A673 (cell line): ENCODE data around the gene CENATAC. TPM values are rescaled to one million over a fixed set of nuclear protein-coding genes. Genes with fewer than 3 reads are reported as not detected.
"Not testable (repeated sequence)": the region's sequence is repeated elsewhere in the genome, so short reads cannot be mapped to it uniquely, and the experiment has no call there.

Experiments used
- Bru-seq: library from RNA; stranded (reverse); fragments of 400-500 nt; gene quantifications from one replicate; lab custom pipeline; 2021; lab: Mats Ljungman, UMichigan
- BruChase-seq, 2 experiments: library from RNA; stranded (reverse); fragments of 400-500 nt; gene quantifications; one replicate each; lab custom pipeline; 2021; lab: Mats Ljungman, UMichigan
- BruUV-seq: library from RNA; stranded (reverse); fragments of 400-500 nt; replicated peaks from 2 replicates; lab custom pipeline; 2021; lab: Mats Ljungman, UMichigan
- CTCF ChIA-PET: fragments of 300-600 bp; sonication (Branson Sonifier 250); formaldehyde crosslinking; loops from one replicate; lab custom pipeline; 2022; ENCODE audit warnings: antibody characterized with exemption; lab: Charles Lee
- POLR2A ChIA-PET: fragments of 300-600 bp; sonication (Branson Sonifier 250); formaldehyde crosslinking; loops from one replicate; lab custom pipeline; 2022; ENCODE audit warnings: antibody characterized with exemption; ENCODE audit not compliant: low non-redundant PET; lab: Charles Lee
- DNase-seq: peaks from one replicate; pipeline ENCODE4 v3.0.0-alpha.2; 2015; ENCODE audit warnings: low spot score
- H3K27ac ChIP-seq: fragments of 200-600 bp; sonication (generic); 2 replicates; pipeline ENCODE4 v1.5.1; 2016; ENCODE audit warnings: mixed run types, low read depth, mild to moderate bottlenecking, mixed read lengths, antibody characterized with exemption, low read length; ENCODE audit not compliant: poor library complexity, severe bottlenecking
- H3K27me3 ChIP-seq: fragments of 200-600 bp; sonication (generic); replicated peaks from 2 replicates; pipeline ENCODE4 v1.6.1; 2017; ENCODE audit warnings: mixed run types, low read depth, mild to moderate bottlenecking, mixed read lengths, antibody characterized with exemption, low read length; ENCODE audit not compliant: insufficient read depth, poor library complexity
- H3K36me3 ChIP-seq: fragments of 200-600 bp; sonication (generic); 2 replicates; pipeline ENCODE4 v1.6.1; 2016; ENCODE audit warnings: mixed run types, mild to moderate bottlenecking, mixed read lengths, antibody characterized with exemption, low read length; ENCODE audit not compliant: insufficient read depth, poor library complexity, severe bottlenecking
- H3K4me1 ChIP-seq: fragments of 200-600 bp; sonication (generic); 2 replicates; pipeline ENCODE4 v1.6.1; 2017; ENCODE audit warnings: mixed run types, mild to moderate bottlenecking, mixed read lengths, antibody characterized with exemption, low read length; ENCODE audit not compliant: insufficient read depth, poor library complexity, severe bottlenecking
- H3K4me3 ChIP-seq: fragments of 200-600 bp; sonication (generic); 2 replicates; pipeline ENCODE4 v1.5.1; 2016; ENCODE audit warnings: low read depth, mixed run types, mild to moderate bottlenecking, mixed read lengths, low read length; ENCODE audit not compliant: poor library complexity, severe bottlenecking
- H3K9me3 ChIP-seq: fragments of 200-600 bp; sonication (generic); 2 replicates; pipeline ENCODE4 v1.6.1; 2016; ENCODE audit warnings: mixed run types, low read depth, mild to moderate bottlenecking, mixed read lengths, antibody characterized with exemption, low read length; ENCODE audit not compliant: poor library complexity, severe bottlenecking
- EZH2 ChIP-seq: fragments of 200-600 bp; sonication (generic); IDR thresholded peaks from 2 replicates; pipeline ENCODE4 v1.6.1; 2017; ENCODE audit warnings: borderline replicate concordance, low read depth, mild to moderate bottlenecking, mixed read lengths, antibody characterized with exemption, low read length; ENCODE audit not compliant: poor library complexity, severe bottlenecking
- intact Hi-C: fragments of 100-400 bp; cut with micrococcal nuclease; formaldehyde crosslinking; loops from one replicate; pipeline ENCODE4 v1.10.0; 2022; ENCODE audit not compliant: unreplicated experiment
- long read RNA-seq: library from polyadenylated mRNA; stranded (forward); transcript quantifications from one replicate; pipeline ENCODE4 v2.0.0, GENCODE V29; 2022
- total RNA-seq: library from RNA; stranded (reverse); gene quantifications from 2 replicates; pipeline ENCODE4 v1.2.3, GENCODE V29; 2021
- TF ChIP-seq, protein P1 (sequence below): fragments of 300-800, 200-600 bp; sonication (generic); conservative IDR thresholded peaks from 2 replicates; pipeline ENCODE4 v1.5.1; 2017; ENCODE audit warnings: low read depth, mild to moderate bottlenecking, antibody characterized with exemption, low read length, moderate library complexity, mixed read lengths

The CENATAC gene, protein sequence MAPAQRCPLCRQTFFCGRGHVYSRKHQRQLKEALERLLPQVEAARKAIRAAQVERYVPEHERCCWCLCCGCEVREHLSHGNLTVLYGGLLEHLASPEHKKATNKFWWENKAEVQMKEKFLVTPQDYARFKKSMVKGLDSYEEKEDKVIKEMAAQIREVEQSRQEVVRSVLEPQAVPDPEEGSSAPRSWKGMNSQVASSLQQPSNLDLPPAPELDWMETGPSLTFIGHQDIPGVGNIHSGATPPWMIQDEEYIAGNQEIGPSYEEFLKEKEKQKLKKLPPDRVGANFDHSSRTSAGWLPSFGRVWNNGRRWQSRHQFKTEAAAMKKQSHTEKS
- 56.7 and 57.4 TPM in 2 replicates for total RNA-seq
- Bru-seq, nascent RNA = percentile 82 among the genes with signal in this experiment
- percentile 95 among the genes with signal in this experiment for BruChase-seq, experiment 1, labeled RNA remaining after a 2-hour chase
- percentile 95 among the genes with signal in this experiment for BruChase-seq, experiment 2, labeled RNA remaining after a 6-hour chase
- long read RNA-seq, transcript CCDC84-201 (11 exons, 1,202 nt) = major isoform, 17 of 26 reads
- long read RNA-seq, partial matches to known transcripts = 3 of 26 reads
- long read RNA-seq, other reads (novel, unspliced or antisense) = 6 of 26 reads

DNA sequence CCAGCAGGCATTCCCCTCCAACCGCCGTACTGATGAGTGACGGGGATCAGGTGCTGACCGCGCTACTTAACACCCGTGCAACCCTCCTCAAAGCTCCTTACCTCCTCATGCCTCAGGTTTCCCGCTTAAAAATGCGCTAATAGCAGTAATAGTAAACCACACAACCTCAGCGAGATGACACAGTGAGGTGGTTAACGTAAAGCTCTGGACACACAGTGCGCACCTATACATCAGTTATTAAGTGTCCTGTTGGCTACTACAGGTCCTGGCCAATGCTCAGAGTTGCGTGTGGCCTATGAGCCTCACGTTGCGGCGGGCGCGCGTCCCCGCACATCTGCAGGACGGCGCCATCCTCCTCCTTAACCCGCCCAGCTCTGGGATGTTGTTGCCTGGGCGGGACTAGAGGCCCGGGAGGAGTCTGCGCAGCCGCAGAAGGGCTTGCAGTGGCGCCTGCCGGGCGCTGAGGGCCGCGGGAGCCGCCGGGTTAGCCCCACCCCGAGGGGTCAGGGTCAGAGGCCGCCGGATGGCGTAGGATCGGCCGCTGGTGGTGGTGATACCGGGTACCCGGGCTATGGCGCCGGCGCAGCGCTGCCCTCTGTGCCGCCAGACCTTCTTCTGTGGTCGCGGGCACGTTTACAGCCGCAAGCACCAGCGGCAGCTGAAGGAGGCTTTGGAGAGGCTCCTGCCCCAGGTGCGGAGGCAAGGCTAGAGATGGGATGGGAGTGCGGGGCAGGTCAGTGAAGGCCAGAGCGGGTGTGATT lies at the start of gene CENATAC:
CENATAC (plus strand) TSS at position 512 of the 761 bp plus-strand sequence; CDS start at position 572, 60 bp downstream.
- Histone ChIP-seq H3K27me3 (no peaks in the 10 kb centered on the region), H3K4me1 (peaks cover 14% of the 10 kb centered on the region), H3K27ac (peak within 1 kb of the TSS; percentile 67), H3K9me3 (no peaks in the 10 kb centered on the region), H3K4me3 (peak within 1 kb of the TSS; percentile 79), H3K36me3 (peaks cover 30% of the 10 kb centered on the region)
- no peak for TF ChIP-seq EZH2
- TF ChIP-seq, protein P1, sequence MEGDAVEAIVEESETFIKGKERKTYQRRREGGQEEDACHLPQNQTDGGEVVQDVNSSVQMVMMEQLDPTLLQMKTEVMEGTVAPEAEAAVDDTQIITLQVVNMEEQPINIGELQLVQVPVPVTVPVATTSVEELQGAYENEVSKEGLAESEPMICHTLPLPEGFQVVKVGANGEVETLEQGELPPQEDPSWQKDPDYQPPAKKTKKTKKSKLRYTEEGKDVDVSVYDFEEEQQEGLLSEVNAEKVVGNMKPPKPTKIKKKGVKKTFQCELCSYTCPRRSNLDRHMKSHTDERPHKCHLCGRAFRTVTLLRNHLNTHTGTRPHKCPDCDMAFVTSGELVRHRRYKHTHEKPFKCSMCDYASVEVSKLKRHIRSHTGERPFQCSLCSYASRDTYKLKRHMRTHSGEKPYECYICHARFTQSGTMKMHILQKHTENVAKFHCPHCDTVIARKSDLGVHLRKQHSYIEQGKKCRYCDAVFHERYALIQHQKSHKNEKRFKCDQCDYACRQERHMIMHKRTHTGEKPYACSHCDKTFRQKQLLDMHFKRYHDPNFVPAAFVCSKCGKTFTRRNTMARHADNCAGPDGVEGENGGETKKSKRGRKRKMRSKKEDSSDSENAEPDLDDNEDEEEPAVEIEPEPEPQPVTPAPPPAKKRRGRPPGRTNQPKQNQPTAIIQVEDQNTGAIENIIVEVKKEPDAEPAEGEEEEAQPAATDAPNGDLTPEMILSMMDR = 0 out of 2 replicates have a peak, but pooled peaks have one; percentile 16
- intact Hi-C loops = no loop called here
- ChIA-PET CTCF (interaction anchor here (0.6 kb wide), 1 partner anchor 389 kb away, joined by 5 read pairs; no protein-coding TSS in a partner anchor), POLR2A (no interaction called here)
- DNase-seq = peak; percentile 96
- no TSS peak for BruUV-seq

DNA sequence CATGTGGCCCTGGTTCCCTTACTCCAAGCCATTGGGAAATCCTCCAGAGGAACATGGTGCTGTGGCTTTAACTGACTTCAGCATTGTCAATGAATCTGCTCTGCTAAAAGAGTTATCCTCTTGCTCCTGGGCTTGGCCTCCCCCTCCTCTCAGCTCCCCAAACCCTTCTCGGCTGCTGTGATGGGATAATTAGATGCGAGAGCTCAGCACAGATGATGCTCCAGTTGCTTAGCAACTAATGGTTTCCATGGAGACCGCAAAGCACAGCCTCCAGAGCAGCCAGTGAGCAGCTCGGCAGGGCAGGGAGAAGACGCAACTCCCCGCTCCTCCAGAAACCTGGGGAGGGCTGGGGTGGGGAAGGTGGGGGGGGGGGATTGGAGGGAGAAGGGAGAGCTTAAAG lies 44.7 kb upstream of the CENATAC start:
- peak; percentile 59 for DNase-seq
- Histone ChIP-seq H3K27me3 (no peaks in the 10 kb centered on the region), H3K27ac (no peak overlapping the region), H3K36me3 (no peaks in the 10 kb centered on the region), H3K9me3 (no peaks in the 10 kb centered on the region), H3K4me3 (no peak overlapping the region), H3K4me1 (no peaks in the 10 kb centered on the region)
- no TSS peak for BruUV-seq
- intact Hi-C loops = no loop called here
- TF ChIP-seq, protein P1 = no peak
- TF ChIP-seq EZH2 = no peak
- ChIA-PET CTCF (interaction anchor here (0.8 kb wide), 1 partner anchor 25 kb away, joined by 17 read pairs; no protein-coding TSS in a partner anchor), POLR2A (no interaction called here)

DNA sequence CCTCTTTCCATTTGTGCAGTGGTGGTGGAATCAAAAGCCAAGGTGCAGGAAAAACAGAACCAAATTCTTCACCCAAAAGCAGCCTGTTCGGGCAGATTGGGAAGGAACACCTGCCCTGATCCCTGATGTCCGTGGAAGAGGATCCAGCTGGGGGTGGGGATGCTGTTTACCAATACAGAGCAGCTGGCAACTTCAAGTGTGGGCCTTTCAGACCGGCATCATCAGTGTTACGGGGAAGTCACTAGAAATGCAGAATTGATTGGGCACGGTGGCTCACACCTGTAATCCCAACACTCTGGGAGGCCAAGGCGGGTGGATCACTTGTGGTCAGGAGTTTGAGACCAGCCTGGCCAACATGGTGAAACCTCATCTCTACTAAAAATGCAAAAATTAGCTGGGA lies 44.0 kb upstream of the CENATAC start:
- BruUV-seq, intact Hi-C loops, H3K27ac ChIP-seq, H3K4me1 ChIP-seq, H3K4me3 ChIP-seq, H3K9me3 ChIP-seq, CTCF ChIA-PET, H3K27me3 ChIP-seq, DNase-seq, H3K36me3 ChIP-seq: not testable (repeated sequence)
- POLR2A ChIA-PET = interaction anchor here (0.7 kb wide), 1 partner anchor 186 kb away, joined by 3 read pairs; no protein-coding TSS in a partner anchor
